Activated B cell treated with CpG ODN at 0.5 μM for 24 hours (primary cell): ENCODE data around the gene DEPDC4. TPM values are rescaled to one million over a fixed set of nuclear protein-coding genes. Genes with fewer than 3 reads are reported as not detected.

Experiments
- ATAC-seq: fragments of 200-7000 bp; cut with Tn5 transposase; one replicate; pipeline ENCODE4 v1.10.0; 2021; ENCODE audit warnings: low read depth, mild to moderate bottlenecking, moderate library complexity
- CTCF ChIA-PET: fragments of 350-600 bp; sonication (Branson Sonifier 250); formaldehyde crosslinking; loops from one replicate; lab custom pipeline; 2021; ENCODE audit warnings: antibody characterized with exemption; lab: Charles Lee
- POLR2A ChIA-PET: fragments of 350-600 bp; sonication (Branson Sonifier 250); formaldehyde crosslinking; loops from one replicate; lab custom pipeline; 2021; ENCODE audit warnings: antibody characterized with exemption; lab: Charles Lee
- DNase-seq: peaks from one replicate; pipeline ENCODE4 v3.0.0; 2022
- H3K27ac Mint-ChIP-seq: one replicate; pipeline ENCODE4 v1.8.0; 2020; ENCODE audit warnings: mixed read lengths
- H3K27me3 Mint-ChIP-seq: one replicate; pipeline ENCODE4 v1.8.0; 2021; ENCODE audit warnings: mixed read lengths
- H3K36me3 Mint-ChIP-seq: one replicate; pipeline ENCODE4 v1.8.0; 2021; ENCODE audit warnings: low read depth, mixed read lengths
- H3K4me1 Mint-ChIP-seq: one replicate; pipeline ENCODE4 v1.8.0; 2021; ENCODE audit warnings: mixed read lengths
- H3K4me3 Mint-ChIP-seq: one replicate; pipeline ENCODE4 v1.8.0; 2020; ENCODE audit warnings: mild to moderate bottlenecking, mixed read lengths
- H3K9me3 Mint-ChIP-seq: one replicate; pipeline ENCODE4 v1.8.0; 2020; ENCODE audit warnings: mixed read lengths
- intact Hi-C: fragments of 100-400 bp; cut with micrococcal nuclease; formaldehyde crosslinking; loops from one replicate; pipeline ENCODE4 v1.15.1; 2024
- total RNA-seq: library from RNA; stranded (reverse); gene quantifications from 2 replicates; pipeline ENCODE4 v1.2.3, GENCODE V29; 2022
- TF ChIP-seq, protein P1 (sequence below): fragments of 200-600 bp; IDR thresholded peaks from one replicate; pipeline ENCODE4 v1.8.0; 2022; ENCODE audit warnings: antibody characterized with exemption, mild to moderate bottlenecking

DEPDC4 gene
- total RNA-seq, 1 donor from 2014 or later: 0.49 TPM

DNA sequence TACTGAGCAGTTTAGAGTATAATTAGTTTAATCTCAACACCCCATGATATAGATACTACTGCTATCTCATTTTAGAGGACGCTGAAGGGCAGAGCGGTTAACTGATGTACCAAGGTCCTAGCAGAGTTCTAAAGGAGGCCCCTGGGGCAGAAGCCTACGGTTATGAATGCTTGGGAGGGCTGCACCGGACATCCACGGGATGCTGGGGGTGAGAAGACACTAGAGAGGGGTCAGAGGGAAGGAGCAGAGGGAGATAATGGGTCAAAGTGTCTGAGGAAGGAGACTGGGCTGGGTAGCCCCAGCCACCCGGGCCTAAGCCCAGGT lies 67.9 kb downstream of the DEPDC4 start:
- Mint-ChIP-seq H3K4me1 (peaks cover 29% of the 10 kb centered on the region), H3K36me3 (peaks cover 25% of the 10 kb centered on the region), H3K27me3 (no peaks in the 10 kb centered on the region), H3K9me3 (no peaks in the 10 kb centered on the region), H3K27ac (peak overlapping the region; percentile 80), H3K4me3 (peak overlapping the region; percentile 98)
- TF ChIP-seq, protein P1, sequence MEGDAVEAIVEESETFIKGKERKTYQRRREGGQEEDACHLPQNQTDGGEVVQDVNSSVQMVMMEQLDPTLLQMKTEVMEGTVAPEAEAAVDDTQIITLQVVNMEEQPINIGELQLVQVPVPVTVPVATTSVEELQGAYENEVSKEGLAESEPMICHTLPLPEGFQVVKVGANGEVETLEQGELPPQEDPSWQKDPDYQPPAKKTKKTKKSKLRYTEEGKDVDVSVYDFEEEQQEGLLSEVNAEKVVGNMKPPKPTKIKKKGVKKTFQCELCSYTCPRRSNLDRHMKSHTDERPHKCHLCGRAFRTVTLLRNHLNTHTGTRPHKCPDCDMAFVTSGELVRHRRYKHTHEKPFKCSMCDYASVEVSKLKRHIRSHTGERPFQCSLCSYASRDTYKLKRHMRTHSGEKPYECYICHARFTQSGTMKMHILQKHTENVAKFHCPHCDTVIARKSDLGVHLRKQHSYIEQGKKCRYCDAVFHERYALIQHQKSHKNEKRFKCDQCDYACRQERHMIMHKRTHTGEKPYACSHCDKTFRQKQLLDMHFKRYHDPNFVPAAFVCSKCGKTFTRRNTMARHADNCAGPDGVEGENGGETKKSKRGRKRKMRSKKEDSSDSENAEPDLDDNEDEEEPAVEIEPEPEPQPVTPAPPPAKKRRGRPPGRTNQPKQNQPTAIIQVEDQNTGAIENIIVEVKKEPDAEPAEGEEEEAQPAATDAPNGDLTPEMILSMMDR: no peak
- no peak for ATAC-seq
- ChIA-PET CTCF (no interaction called here), POLR2A (no interaction called here)
- DNase-seq: no peak
- intact Hi-C loops: loop anchor here (1.0 kb wide), 1 partner anchor 1078 kb away; no protein-coding TSS in a partner anchor

DNA sequence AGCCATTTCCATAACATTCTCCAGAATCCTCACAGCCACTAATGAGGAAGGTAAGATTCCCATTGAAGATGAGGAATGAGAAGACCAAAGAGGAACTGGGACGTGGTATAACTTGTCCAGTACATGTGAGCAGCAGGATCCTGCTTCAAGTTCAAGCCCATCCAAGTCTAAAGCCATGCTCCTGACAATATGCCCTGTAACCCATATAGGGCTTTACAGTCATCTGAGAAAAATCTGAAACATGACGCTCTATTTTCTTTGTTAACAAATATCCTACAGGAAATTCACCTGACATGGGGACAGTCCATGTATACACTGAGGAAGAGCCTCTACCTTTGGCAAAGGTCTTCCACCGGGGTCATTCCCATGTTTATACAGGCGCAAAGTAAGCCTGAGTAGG lies 69.4 kb downstream of the DEPDC4 start:
- Mint-ChIP-seq H3K36me3 (peaks cover 35% of the 10 kb centered on the region), H3K27ac (no peak overlapping the region), H3K9me3 (no peaks in the 10 kb centered on the region), H3K4me3 (no peak overlapping the region), H3K27me3 (no peaks in the 10 kb centered on the region), H3K4me1 (peaks cover 25% of the 10 kb centered on the region)
- intact Hi-C loops: no loop called here
- CTCF ChIA-PET: no interaction called here
- TF ChIP-seq, protein P1: no peak
- POLR2A ChIA-PET: no interaction called here
- ATAC-seq: no peak
- no peak for DNase-seq

DNA sequence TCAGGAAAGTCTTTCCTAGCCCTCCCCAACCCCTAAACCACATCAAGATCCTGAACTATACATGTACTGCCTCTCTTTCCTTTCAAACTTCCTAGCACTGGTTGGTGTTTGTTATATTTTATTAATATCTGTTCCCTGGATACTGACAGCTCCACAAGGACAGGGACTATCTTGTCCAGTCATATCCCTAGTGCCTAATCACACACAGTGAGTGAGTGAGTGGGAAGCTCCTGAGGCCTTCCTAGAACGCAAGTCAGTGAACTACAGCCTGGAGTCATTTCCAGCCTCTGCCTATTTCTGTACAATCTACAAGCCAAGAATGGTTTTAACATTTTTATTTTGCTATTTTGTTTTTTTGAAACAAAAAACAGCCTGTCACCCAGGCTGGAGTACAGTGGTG lies 73.8 kb downstream of the DEPDC4 start:
- CTCF ChIA-PET: no interaction called here
- H3K27ac Mint-ChIP-seq: no peak overlapping the region
- no peak for ATAC-seq

More for the DNA sequence above, 73.8 kb downstream of the DEPDC4 start:
- POLR2A ChIA-PET: interaction anchor here (0.6 kb wide), 1 partner anchor 88 kb away, joined by 4 read pairs; no protein-coding TSS in a partner anchor
- TF ChIP-seq, protein P1: no peak
- no peak overlapping the region for H3K4me3 Mint-ChIP-seq
- intact Hi-C loops: no loop called here
- H3K27me3 Mint-ChIP-seq: no peaks in the 10 kb centered on the region
- H3K4me1 Mint-ChIP-seq: no peaks in the 10 kb centered on the region
- DNase-seq: no peak
- H3K9me3 Mint-ChIP-seq: no peaks in the 10 kb centered on the region
- H3K36me3 Mint-ChIP-seq: peaks cover 63% of the 10 kb centered on the region

Other genes with a start within 250 kb of the DEPDC4 start
- gene BLTP3B, start 124.2 kb downstream of the DEPDC4 start, total RNA-seq: 22.3 and 22.5 TPM in 2 replicates
- 23.5 and 27.5 TPM in 2 replicates for gene ACTR6, start 66.3 kb downstream of the DEPDC4 start, total RNA-seq
- 34.7 and 38.7 TPM in 2 replicates for gene SCYL2, start 98 bp upstream of the DEPDC4 start, total RNA-seq
- gene SLC17A8, start 90.0 kb upstream of the DEPDC4 start, total RNA-seq: not detected in 2 replicates
- gene NR1H4, start 206.8 kb upstream of the DEPDC4 start, total RNA-seq: not detected in 2 replicates